H1 (cell line): ENCODE data around the gene AHDC1. TPM values are rescaled to one million over a fixed set of nuclear protein-coding genes. Genes with fewer than 3 reads are reported as not detected.

Experiments used
- BACH1 ChIP-seq: IDR thresholded peaks from 2 replicates; pipeline ENCODE4 v1.6.1; 2012; ENCODE audit warnings: low read length, improper control_type of control experiment
- CHD1 ChIP-seq: IDR thresholded peaks from 2 replicates; pipeline ENCODE4 v1.6.1; 2012; ENCODE audit warnings: low read depth, low read length, improper control_type of control experiment
- CHD7 ChIP-seq: fragments of 300-600 bp; sonication (generic); IDR thresholded peaks from 2 replicates; pipeline ENCODE4 v1.7.1; 2012; ENCODE audit warnings: low read length, moderate library complexity, mild to moderate bottlenecking, inconsistent platforms; ENCODE audit not compliant: insufficient replicate concordance
- CTBP2 ChIP-seq: IDR thresholded peaks from 2 replicates; pipeline ENCODE4 v1.7.0; 2011; ENCODE audit warnings: borderline replicate concordance, mild to moderate bottlenecking, moderate library complexity, mixed read lengths, low read length; ENCODE audit not compliant: insufficient read depth, insufficient read length
- EZH2 ChIP-seq: fragments of 200-600 bp; sonication (generic); IDR thresholded peaks from 2 replicates; pipeline ENCODE4 v1.7.1; 2012; ENCODE audit warnings: low read depth, mild to moderate bottlenecking, moderate library complexity, low read length, inconsistent platforms; ENCODE audit not compliant: severe bottlenecking
- FOSL1 ChIP-seq: IDR thresholded peaks from 2 replicates; pipeline ENCODE4 v1.6.1; 2011; ENCODE audit warnings: mild to moderate bottlenecking, low read depth, low read length, moderate library complexity; ENCODE audit not compliant: insufficient read depth
- POU5F1 ChIP-seq: IDR thresholded peaks from 2 replicates; pipeline ENCODE4 v1.6.1; 2011; ENCODE audit warnings: low read depth, mild to moderate bottlenecking, low read length, moderate library complexity
- RBBP5 ChIP-seq: IDR thresholded peaks from 2 replicates; pipeline ENCODE4 v1.7.1; 2012; ENCODE audit warnings: low read depth, mild to moderate bottlenecking, inconsistent platforms, low read length, moderate library complexity, borderline replicate concordance
- TCF12 ChIP-seq: IDR thresholded peaks from 2 replicates; pipeline ENCODE4 v1.6.1; 2011; ENCODE audit warnings: low read depth, mild to moderate bottlenecking, low read length
- YY1 ChIP-seq: IDR thresholded peaks from 2 replicates; pipeline ENCODE4 v1.6.1; 2011; ENCODE audit warnings: low read depth, mild to moderate bottlenecking, low read length
- polyA plus RNA-seq, 7 experiments: library from polyadenylated mRNA; depleted of rRNA in 3 of 7; stranded (reverse) in 5 of 7; unstranded in 2 of 7; fragments of >200 nt in 5 of 7; fragments of 200-250 nt in 2 of 7; gene quantifications; 1 replicate in 5 of 7; 2 replicates in 1 of 7; 4 replicates in 1 of 7; pipeline versions ENCODE4 v1.2.1 to v1.2.3, GENCODE V29; 2011 to 2013; ENCODE audit warnings: missing spikeins in 2 of 7, mixed read lengths in 2 of 7
- total RNA-seq: library from RNA; stranded (reverse); fragmentation: NEBNext Ultra II Directional; extraction: Animal tissue kit (Norgen Biotek cat#: 25700); gene quantifications from 2 replicates; pipeline ENCODE4 v1.2.1, GENCODE V29; 2021

The AHDC1 gene
- total and polyA plus RNA-seq, 2 of the 8 experiments (the other 6 are each of a cell fraction or from before 2014, with no cell fraction given) = 4.4 to 35.1 TPM

GRCh38 chr1:27626031-27626935 lies 22.3 kb upstream of the AHDC1 start (continued):
- TF ChIP-seq CHD7 (no peak), EZH2 (no peak), BACH1 (no peak), CHD1 (no peak), CTBP2 (no peak), TCF12 (no peak), YY1 (no peak), RBBP5 (no peak), POU5F1 (no peak), FOSL1 (no peak)
